Measurements from ENCODE around the gene SLC35F6. TPM values are rescaled to one million over a fixed set of nuclear protein-coding genes. Genes with fewer than 3 reads are reported as not detected.

Gene SLC35F6
- total RNA-seq, 1 experiment from 2014 or later = 10.3 TPM

DNA sequence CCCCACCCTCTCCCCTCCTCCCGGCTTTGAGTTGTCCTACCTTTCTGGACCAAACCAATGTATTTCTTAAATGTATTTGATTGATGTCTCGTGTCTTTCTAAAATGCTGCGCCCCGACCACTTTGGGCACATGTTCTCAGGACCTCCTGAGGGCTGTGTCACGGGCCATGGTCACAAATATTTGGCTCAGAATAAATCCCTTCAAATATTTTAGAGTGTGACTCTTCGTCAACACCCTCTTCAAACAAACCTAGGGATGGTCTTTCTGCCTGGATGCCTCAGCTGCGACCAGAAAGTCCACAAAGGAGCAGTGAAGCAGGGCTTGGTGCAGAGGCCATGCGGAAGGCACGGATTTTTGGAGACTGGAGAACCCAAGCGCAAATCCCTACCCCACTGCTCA, 1.1 kb upstream of the SLC35F6 start (continued):
- TF ChIP-seq, protein P1, sequence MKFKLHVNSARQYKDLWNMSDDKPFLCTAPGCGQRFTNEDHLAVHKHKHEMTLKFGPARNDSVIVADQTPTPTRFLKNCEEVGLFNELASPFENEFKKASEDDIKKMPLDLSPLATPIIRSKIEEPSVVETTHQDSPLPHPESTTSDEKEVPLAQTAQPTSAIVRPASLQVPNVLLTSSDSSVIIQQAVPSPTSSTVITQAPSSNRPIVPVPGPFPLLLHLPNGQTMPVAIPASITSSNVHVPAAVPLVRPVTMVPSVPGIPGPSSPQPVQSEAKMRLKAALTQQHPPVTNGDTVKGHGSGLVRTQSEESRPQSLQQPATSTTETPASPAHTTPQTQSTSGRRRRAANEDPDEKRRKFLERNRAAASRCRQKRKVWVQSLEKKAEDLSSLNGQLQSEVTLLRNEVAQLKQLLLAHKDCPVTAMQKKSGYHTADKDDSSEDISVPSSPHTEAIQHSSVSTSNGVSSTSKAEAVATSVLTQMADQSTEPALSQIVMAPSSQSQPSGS (CRISPR knock-in tag; IDR thresholded peaks at IDR 0.05; ENCODE audit: borderline replicate concordance, low read depth) = no peak
- TF ChIP-seq, protein P2, sequence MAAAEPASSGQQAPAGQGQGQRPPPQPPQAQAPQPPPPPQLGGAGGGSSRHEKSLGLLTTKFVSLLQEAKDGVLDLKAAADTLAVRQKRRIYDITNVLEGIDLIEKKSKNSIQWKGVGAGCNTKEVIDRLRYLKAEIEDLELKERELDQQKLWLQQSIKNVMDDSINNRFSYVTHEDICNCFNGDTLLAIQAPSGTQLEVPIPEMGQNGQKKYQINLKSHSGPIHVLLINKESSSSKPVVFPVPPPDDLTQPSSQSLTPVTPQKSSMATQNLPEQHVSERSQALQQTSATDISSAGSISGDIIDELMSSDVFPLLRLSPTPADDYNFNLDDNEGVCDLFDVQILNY (CRISPR knock-in tag; IDR thresholded peaks at IDR 0.05) = no peak
- TF ChIP-seq NFE2L1 (CRISPR knock-in tag; IDR thresholded peaks at IDR 0.05) (no peak), TEAD4 (CRISPR knock-in tag; IDR thresholded peaks at IDR 0.05) (no peak), TEAD1 (CRISPR knock-in tag; IDR thresholded peaks at IDR 0.05) (no peak), HMGA2 (CRISPR knock-in tag; IDR thresholded peaks at IDR 0.05) (no peak), TP53 (CRISPR knock-in tag; IDR thresholded peaks at IDR 0.05) (no peak), SMAD4 (CRISPR knock-in tag; IDR thresholded peaks at IDR 0.05) (no peak), JAZF1 (CRISPR knock-in tag; IDR thresholded peaks at IDR 0.05) (no peak), ZBTB21 (CRISPR knock-in tag; IDR thresholded peaks at IDR 0.05; ENCODE audit: borderline replicate concordance) (no peak), ZNF317 (CRISPR knock-in tag; IDR thresholded peaks at IDR 0.05; ENCODE audit: borderline replicate concordance, low read depth) (no peak)
- TF ChIP-seq, protein P3, sequence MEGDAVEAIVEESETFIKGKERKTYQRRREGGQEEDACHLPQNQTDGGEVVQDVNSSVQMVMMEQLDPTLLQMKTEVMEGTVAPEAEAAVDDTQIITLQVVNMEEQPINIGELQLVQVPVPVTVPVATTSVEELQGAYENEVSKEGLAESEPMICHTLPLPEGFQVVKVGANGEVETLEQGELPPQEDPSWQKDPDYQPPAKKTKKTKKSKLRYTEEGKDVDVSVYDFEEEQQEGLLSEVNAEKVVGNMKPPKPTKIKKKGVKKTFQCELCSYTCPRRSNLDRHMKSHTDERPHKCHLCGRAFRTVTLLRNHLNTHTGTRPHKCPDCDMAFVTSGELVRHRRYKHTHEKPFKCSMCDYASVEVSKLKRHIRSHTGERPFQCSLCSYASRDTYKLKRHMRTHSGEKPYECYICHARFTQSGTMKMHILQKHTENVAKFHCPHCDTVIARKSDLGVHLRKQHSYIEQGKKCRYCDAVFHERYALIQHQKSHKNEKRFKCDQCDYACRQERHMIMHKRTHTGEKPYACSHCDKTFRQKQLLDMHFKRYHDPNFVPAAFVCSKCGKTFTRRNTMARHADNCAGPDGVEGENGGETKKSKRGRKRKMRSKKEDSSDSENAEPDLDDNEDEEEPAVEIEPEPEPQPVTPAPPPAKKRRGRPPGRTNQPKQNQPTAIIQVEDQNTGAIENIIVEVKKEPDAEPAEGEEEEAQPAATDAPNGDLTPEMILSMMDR (IDR thresholded peaks at IDR 0.05) = no peak

DNA sequence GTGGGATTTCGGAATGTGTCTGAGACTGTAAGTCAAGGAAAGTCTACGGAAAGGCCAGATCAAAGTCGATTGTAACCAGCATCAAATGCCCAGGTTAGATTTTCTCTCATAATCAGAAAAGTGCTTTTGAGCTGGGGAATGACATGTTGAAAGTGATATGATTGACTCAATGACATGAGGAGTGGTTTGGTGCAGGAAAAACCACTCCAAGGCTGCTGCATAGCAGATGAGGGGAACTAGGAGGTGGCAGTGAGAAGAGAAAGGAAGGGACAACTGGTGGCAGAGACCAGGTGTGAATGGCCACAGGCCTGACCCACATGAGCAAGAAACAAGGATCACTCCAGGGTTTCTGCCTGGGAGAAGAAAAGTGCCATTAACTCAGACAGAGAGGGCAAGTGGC, 822 bp downstream of the SLC35F6 start:
- Mint-ChIP-seq H3K36me3 (no peaks in the 10 kb centered on the region), H3K4me1 (peaks cover 7% of the 10 kb centered on the region), H3K9me3 (no peaks in the 10 kb centered on the region), H3K27ac (no peak overlapping the region), H3K27me3 (ENCODE audit: low read depth) (peaks cover 14% of the 10 kb centered on the region), H3K4me3 (peak overlapping the region; percentile 88)
- ChIA-PET CTCF (interaction anchor here (1.1 to 1.3 kb wide), 2 partner anchors 79 to 162 kb away, joined by 3 read pairs; no protein-coding TSS in a partner anchor), POLR2A (no interaction called here)
- DNase-seq (ENCODE audit: low spot score) (no peak), ATAC-seq (no peak)
- no peak for TF ChIP-seq ZNF671 (CRISPR knock-in tag; IDR thresholded peaks at IDR 0.05)
- TF ChIP-seq ZNF121 (CRISPR knock-in tag; IDR thresholded peaks at IDR 0.05) = no peak
- TF ChIP-seq, protein P3 (IDR thresholded peaks at IDR 0.05) = no peak
- TF ChIP-seq IRF2 (CRISPR knock-in tag; IDR thresholded peaks at IDR 0.05; ENCODE audit: borderline replicate concordance, low read depth) = no peak
- TF ChIP-seq NR2C2 (CRISPR knock-in tag; IDR thresholded peaks at IDR 0.05) = no peak
- TF ChIP-seq CREM (CRISPR knock-in tag; IDR thresholded peaks at IDR 0.05) = no peak
- no peak for TF ChIP-seq RELA (CRISPR knock-in tag; IDR thresholded peaks at IDR 0.05; ENCODE audit: borderline replicate concordance)
- no peak for TF ChIP-seq RORB (CRISPR knock-in tag; IDR thresholded peaks at IDR 0.05)
- TF ChIP-seq ETV6 (CRISPR knock-in tag; IDR thresholded peaks at IDR 0.05) = no peak
- TF ChIP-seq, protein P4, sequence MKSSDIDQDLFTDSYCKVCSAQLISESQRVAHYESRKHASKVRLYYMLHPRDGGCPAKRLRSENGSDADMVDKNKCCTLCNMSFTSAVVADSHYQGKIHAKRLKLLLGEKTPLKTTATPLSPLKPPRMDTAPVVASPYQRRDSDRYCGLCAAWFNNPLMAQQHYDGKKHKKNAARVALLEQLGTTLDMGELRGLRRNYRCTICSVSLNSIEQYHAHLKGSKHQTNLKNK (CRISPR knock-in tag; IDR thresholded peaks at IDR 0.05) = no peak
- no peak for TF ChIP-seq JUN (CRISPR knock-in tag; IDR thresholded peaks at IDR 0.05)
- TF ChIP-seq, protein P1 (CRISPR knock-in tag; IDR thresholded peaks at IDR 0.05; ENCODE audit: borderline replicate concordance, low read depth) = no peak
- TF ChIP-seq, protein P5, sequence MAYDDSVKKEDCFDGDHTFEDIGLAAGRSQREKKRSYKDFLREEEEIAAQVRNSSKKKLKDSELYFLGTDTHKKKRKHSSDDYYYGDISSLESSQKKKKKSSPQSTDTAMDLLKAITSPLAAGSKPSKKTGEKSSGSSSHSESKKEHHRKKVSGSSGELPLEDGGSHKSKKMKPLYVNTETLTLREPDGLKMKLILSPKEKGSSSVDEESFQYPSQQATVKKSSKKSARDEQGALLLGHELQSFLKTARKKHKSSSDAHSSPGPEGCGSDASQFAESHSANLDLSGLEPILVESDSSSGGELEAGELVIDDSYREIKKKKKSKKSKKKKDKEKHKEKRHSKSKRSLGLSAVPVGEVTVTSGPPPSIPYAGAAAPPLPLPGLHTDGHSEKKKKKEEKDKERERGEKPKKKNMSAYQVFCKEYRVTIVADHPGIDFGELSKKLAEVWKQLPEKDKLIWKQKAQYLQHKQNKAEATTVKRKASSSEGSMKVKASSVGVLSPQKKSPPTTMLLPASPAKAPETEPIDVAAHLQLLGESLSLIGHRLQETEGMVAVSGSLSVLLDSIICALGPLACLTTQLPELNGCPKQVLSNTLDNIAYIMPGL (CRISPR knock-in tag; IDR thresholded peaks at IDR 0.05) = no peak
- no peak for TF ChIP-seq ATF1 (CRISPR knock-in tag; IDR thresholded peaks at IDR 0.05)
- TF ChIP-seq ZBTB21 (CRISPR knock-in tag; IDR thresholded peaks at IDR 0.05; ENCODE audit: borderline replicate concordance) = no peak
- TF ChIP-seq SMAD4 (CRISPR knock-in tag; IDR thresholded peaks at IDR 0.05) = no peak
- TF ChIP-seq ZNF423 (CRISPR knock-in tag; IDR thresholded peaks at IDR 0.05) = no peak
- TF ChIP-seq, protein P6, sequence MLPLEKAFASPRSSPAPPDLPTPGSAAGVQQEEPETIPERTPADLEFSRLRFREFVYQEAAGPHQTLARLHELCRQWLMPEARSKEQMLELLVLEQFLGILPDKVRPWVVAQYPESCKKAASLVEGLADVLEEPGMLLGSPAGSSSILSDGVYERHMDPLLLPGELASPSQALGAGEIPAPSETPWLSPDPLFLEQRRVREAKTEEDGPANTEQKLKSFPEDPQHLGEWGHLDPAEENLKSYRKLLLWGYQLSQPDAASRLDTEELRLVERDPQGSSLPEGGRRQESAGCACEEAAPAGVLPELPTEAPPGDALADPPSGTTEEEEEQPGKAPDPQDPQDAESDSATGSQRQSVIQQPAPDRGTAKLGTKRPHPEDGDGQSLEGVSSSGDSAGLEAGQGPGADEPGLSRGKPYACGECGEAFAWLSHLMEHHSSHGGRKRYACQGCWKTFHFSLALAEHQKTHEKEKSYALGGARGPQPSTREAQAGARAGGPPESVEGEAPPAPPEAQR (CRISPR knock-in tag; IDR thresholded peaks at IDR 0.05) = no peak
- TF ChIP-seq NFE2L1 (CRISPR knock-in tag; IDR thresholded peaks at IDR 0.05) = no peak
